Activated naive CD8-positive, alpha-beta T cell treated with anti-CD3 and anti-CD28 coated beads, Interleukin-2, amount 50 U/mL, for 24 hours (primary cell): ENCODE results near the gene PPP6R3.

Source experiments
- ATAC-seq: fragments of 150-1000 bp; cut with Tn5 transposase; one replicate; pipeline ENCODE4 v1.10.0; 2021
- DNase-seq: peaks from one replicate; pipeline ENCODE4 v3.0.0; 2021
- H3K27ac Mint-ChIP-seq: one replicate; pipeline ENCODE4 v1.8.0; 2021; ENCODE audit warnings: mild to moderate bottlenecking, mixed read lengths
- H3K27me3 Mint-ChIP-seq: one replicate; pipeline ENCODE4 v1.8.0; 2021; ENCODE audit warnings: mixed read lengths
- H3K36me3 Mint-ChIP-seq: one replicate; pipeline ENCODE4 v1.8.0; 2021; ENCODE audit warnings: low read depth, mixed read lengths
- H3K4me1 Mint-ChIP-seq: one replicate; pipeline ENCODE4 v1.8.0; 2021; ENCODE audit warnings: mixed read lengths
- H3K4me3 Mint-ChIP-seq: one replicate; pipeline ENCODE4 v1.8.0; 2021; ENCODE audit warnings: mild to moderate bottlenecking, moderate library complexity, mixed read lengths
- H3K9me3 Mint-ChIP-seq: one replicate; pipeline ENCODE4 v1.8.0; 2021; ENCODE audit warnings: mixed read lengths

PPP6R3 gene

DNA sequence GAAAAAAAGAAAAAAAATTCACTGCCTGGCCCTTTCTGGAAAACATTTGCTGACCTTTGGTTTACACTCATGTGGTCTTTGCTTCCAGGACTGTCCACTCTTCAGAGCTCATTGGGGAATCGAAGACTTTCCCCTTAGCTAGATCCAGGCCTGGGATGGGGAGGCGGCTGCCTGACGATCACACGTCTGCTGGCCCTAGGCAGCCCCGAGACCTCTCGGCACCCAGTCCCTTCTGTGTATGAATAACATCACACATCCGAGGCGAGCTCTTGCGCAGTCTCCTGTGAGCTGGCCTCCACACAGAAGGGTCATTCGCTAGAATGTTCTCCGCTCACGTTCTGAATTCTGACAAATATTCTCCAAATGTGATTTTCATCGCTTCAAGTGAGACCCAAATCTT, 198.1 kb downstream of the PPP6R3 start:
- H3K9me3 Mint-ChIP-seq: no peaks in the 10 kb centered on the region
- no peaks in the 10 kb centered on the region for H3K27me3 Mint-ChIP-seq
- no peak overlapping the region for H3K4me3 Mint-ChIP-seq
- no peaks in the 10 kb centered on the region for H3K36me3 Mint-ChIP-seq
- DNase-seq (no peak), ATAC-seq (no peak)
- no peak overlapping the region for H3K27ac Mint-ChIP-seq
- no peaks in the 10 kb centered on the region for H3K4me1 Mint-ChIP-seq

DNA sequence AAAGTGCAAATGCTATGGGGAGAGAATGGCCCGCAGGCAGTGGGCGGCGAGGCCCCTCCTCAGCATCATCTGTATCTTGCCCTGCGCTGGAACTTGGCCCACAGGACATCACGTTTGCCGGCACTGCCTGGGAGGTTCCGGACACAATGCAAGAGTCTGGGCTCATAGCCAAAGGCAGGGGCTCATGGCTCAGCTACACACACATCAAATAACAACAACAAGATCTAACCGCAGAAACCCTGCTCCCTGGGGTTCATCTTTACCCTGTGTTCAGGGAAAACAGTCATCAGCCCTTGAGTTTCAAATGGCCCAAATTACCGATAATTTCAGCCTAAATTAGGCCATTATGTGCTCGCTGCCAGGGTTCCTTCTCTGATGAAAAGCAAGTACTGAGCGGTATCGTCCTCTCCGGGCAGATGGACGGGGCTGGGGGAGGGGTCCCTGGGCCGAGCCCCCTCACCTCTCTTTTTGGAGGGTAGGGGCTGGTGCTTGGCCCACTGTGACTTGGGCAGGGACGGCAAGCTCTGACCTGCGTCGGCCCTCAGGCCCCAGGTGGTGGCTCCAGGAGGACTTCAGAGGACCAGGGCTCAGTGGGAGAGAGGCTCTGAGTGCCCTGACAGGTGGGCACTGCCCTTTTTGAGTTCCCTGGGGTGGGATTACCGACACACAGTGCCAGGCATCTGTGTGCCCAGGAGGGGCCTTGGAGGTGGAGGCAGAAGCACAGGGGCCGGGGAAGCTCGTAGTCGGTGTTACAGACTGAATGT, 198.8 kb downstream of the PPP6R3 start:
- no peak for ATAC-seq
- DNase-seq: no peak
- H3K36me3 Mint-ChIP-seq: no peaks in the 10 kb centered on the region
- H3K4me1 Mint-ChIP-seq: no peaks in the 10 kb centered on the region
- H3K9me3 Mint-ChIP-seq: no peaks in the 10 kb centered on the region
- H3K27ac Mint-ChIP-seq: no peak overlapping the region
- no peaks in the 10 kb centered on the region for H3K27me3 Mint-ChIP-seq
- no peak overlapping the region for H3K4me3 Mint-ChIP-seq

- Mint-ChIP-seq H3K27me3 (no peaks in the 10 kb centered on the region), H3K4me3 (no peak overlapping the region)
These were observed 199.7 kb downstream of the PPP6R3 start for GRCh38 chr11:68660066-68660810.

GRCh38 chr11:68661014-68661413, 200.5 kb downstream of the PPP6R3 start:
- no peak for DNase-seq
- H3K27me3 Mint-ChIP-seq: no peaks in the 10 kb centered on the region
- no peak overlapping the region for H3K4me3 Mint-ChIP-seq
- no peaks in the 10 kb centered on the region for H3K9me3 Mint-ChIP-seq
- H3K27ac Mint-ChIP-seq: no peak overlapping the region
- no peak for ATAC-seq
- no peaks in the 10 kb centered on the region for H3K4me1 Mint-ChIP-seq
- no peaks in the 10 kb centered on the region for H3K36me3 Mint-ChIP-seq

More at GRCh38 chr11:68660066-68660810, 199.7 kb downstream of the PPP6R3 start:
- DNase-seq (no peak), ATAC-seq (no peak)
- Mint-ChIP-seq H3K4me1 (no peaks in the 10 kb centered on the region), H3K9me3 (no peaks in the 10 kb centered on the region), H3K27ac (no peak overlapping the region), H3K36me3 (no peaks in the 10 kb centered on the region)

GRCh38 chr11:68661697-68662603, 201.4 kb downstream of the PPP6R3 start:
- Mint-ChIP-seq H3K4me1 (no peaks in the 10 kb centered on the region), H3K4me3 (no peak overlapping the region), H3K9me3 (no peaks in the 10 kb centered on the region), H3K27ac (no peak overlapping the region), H3K36me3 (no peaks in the 10 kb centered on the region), H3K27me3 (no peaks in the 10 kb centered on the region)
- ATAC-seq (no peak), DNase-seq (no peak)

DNA sequence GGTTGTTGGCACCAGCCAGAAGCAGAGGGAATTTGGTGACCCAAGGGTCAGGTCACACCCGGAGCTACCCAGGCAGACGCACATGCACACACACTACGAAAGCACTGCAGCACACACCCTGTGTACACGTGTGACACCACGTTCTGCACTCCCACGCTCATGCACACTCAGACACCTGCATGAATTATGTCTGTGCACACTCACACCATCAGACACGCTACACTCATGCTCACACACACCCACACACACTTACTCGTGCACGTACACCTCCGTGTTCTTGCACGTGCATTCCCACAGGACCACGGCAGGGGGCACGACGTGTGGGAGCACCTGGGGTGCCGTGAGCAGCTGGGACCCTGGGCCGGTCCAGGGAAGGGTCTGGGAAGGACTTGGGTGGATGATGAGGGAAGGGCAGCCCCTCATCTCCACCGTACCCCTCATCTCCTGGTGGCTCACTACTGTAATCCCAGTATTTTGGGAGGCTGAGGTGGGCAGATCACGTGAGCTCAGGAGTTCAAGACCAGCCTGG, 203.0 kb downstream of the PPP6R3 start:
- DNase-seq: no peak
- Mint-ChIP-seq H3K27me3 (no peaks in the 10 kb centered on the region), H3K27ac (no peak overlapping the region), H3K36me3 (no peaks in the 10 kb centered on the region), H3K4me1 (no peaks in the 10 kb centered on the region), H3K9me3 (no peaks in the 10 kb centered on the region), H3K4me3 (no peak overlapping the region)
- no peak for ATAC-seq

GRCh38 chr11:68664141-68664540, 203.6 kb downstream of the PPP6R3 start:
- H3K36me3 Mint-ChIP-seq: no peaks in the 10 kb centered on the region
- no peaks in the 10 kb centered on the region for H3K9me3 Mint-ChIP-seq
- ATAC-seq: no peak
- no peak for DNase-seq
- H3K27ac Mint-ChIP-seq: no peak overlapping the region
- no peak overlapping the region for H3K4me3 Mint-ChIP-seq
- no peaks in the 10 kb centered on the region for H3K4me1 Mint-ChIP-seq
- H3K27me3 Mint-ChIP-seq: no peaks in the 10 kb centered on the region

DNA sequence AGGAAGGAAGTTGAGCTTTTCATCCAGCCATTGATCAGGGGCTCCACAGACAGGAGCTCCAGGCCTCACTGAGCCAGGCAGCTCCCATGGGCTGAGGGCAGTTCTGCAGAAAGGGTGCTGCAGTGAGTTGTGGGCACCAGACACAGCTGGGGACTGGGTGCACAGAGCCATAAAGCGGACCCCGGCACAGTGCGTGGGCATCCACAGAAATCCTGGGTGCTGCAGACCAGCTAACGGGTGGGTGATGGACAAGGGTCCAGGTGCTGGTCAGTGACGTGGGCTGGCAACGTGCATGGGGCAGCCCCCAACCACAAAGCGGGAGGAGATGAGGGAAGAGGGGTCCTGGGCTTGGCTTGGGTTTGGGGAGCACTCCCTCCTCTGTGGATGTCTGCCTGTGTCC, 204.4 kb downstream of the PPP6R3 start:
- H3K36me3 Mint-ChIP-seq: no peaks in the 10 kb centered on the region
- no peak overlapping the region for H3K27ac Mint-ChIP-seq
- H3K4me1 Mint-ChIP-seq: no peaks in the 10 kb centered on the region
- ATAC-seq (peak; percentile 16), DNase-seq (no peak)
- no peaks in the 10 kb centered on the region for H3K9me3 Mint-ChIP-seq
- H3K4me3 Mint-ChIP-seq: no peak overlapping the region
- H3K27me3 Mint-ChIP-seq: no peaks in the 10 kb centered on the region
